SK-N-SH (cell line): Measurements from ENCODE around the gene OR7A10. TPM values are rescaled to one million over a fixed set of nuclear protein-coding genes. Genes with fewer than 3 reads are reported as not detected.

Experiments used
- CTCF ChIA-PET: fragments of 300-600, 350-600 bp; formaldehyde crosslinking; extraction: SDS; loops from one replicate; lab custom pipeline; 2021; lab: Yijun Ruan, JAX
- POLR2A ChIA-PET: fragments of 350-600 bp; sonication (Branson Sonifier 250); formaldehyde crosslinking; extraction: SDS; loops from one replicate; lab custom pipeline; 2020; ENCODE audit warnings: antibody characterized with exemption, inconsistent platforms; lab: Yijun Ruan, JAX
- DNase-seq: peaks from one replicate; pipeline ENCODE4 v3.0.0; 2012
- H2AFZ ChIP-seq: fragments of 200-600 bp; sonication (generic); 2 replicates; pipeline ENCODE4 v1.8.1; 2016; ENCODE audit warnings: antibody characterized with exemption, mild to moderate bottlenecking, low read depth
- H3F3A ChIP-seq: fragments of 200-600 bp; sonication (generic); replicated peaks from 2 replicates; pipeline ENCODE3; 2016; ENCODE audit warnings: antibody characterized with exemption, mild to moderate bottlenecking; ENCODE audit not compliant: insufficient read depth
- H3K27ac ChIP-seq, 2 experiments: fragments of 200-500 bp in 1 of 2; fragments of 200-600 bp in 1 of 2; sonication (Bioruptor generic) in 1 of 2; sonication (generic), shearing (Covaris generic) in 1 of 2; 2 replicates each; pipeline versions ENCODE4 v1.5.1 to v1.6.1; 2014 to 2016; ENCODE audit warnings: low read depth in 2 of 2, inconsistent platforms in 1 of 2, low read length in 1 of 2, mild to moderate bottlenecking in 1 of 2, mixed read lengths in 1 of 2
- H3K27me3 ChIP-seq: fragments of 200-600 bp; sonication (generic), shearing (Covaris generic); 2 replicates; pipeline ENCODE4 v1.6.1; 2016; ENCODE audit warnings: mixed run types; ENCODE audit not compliant: insufficient read depth
- H3K36me3 ChIP-seq, 2 experiments: fragments of 200-500 bp in 1 of 2; fragments of 200-600 bp in 1 of 2; sonication (Bioruptor generic) in 1 of 2; sonication (generic) in 1 of 2; replicated peaks in 1 of 2; 2 replicates each; pipeline versions ENCODE3 to v1.5.1; 2014 to 2016; ENCODE audit warnings: low read length in 1 of 2, mild to moderate bottlenecking in 1 of 2; ENCODE audit not compliant: insufficient read depth in 2 of 2, control insufficient read depth in 1 of 2
- H3K4me1 ChIP-seq, 2 experiments: fragments of 200-500 bp in 1 of 2; fragments of 200-600 bp in 1 of 2; sonication (Bioruptor generic) in 1 of 2; sonication (generic), shearing (Covaris generic) in 1 of 2; 2 replicates each; pipeline versions ENCODE4 v1.5.1 to v1.6.1; 2014 to 2016; ENCODE audit warnings: low read depth in 1 of 2, low read length in 1 of 2, mixed run types in 1 of 2; ENCODE audit not compliant: insufficient read depth in 2 of 2, control insufficient read depth in 1 of 2
- H3K4me2 ChIP-seq: fragments of 200-600 bp; sonication (generic), shearing (Covaris generic); 2 replicates; pipeline ENCODE4 v1.6.1; 2017; ENCODE audit warnings: mixed run types
- H3K4me3 ChIP-seq, 2 experiments: fragments of 200-500 bp in 1 of 2; fragments of 200-600 bp in 1 of 2; sonication (Bioruptor generic) in 1 of 2; sonication (generic), shearing (Covaris generic) in 1 of 2; 2 replicates each; pipeline versions ENCODE4 v1.5.1 to v1.8.1; 2014 to 2016; ENCODE audit warnings: low read depth in 2 of 2, inconsistent platforms in 1 of 2, low read length in 1 of 2, mild to moderate bottlenecking in 1 of 2, mixed read lengths in 1 of 2, moderate library complexity in 1 of 2
- H3K79me2 ChIP-seq: fragments of 200-600 bp; sonication (generic); 2 replicates; pipeline ENCODE4 v1.8.1; 2017; ENCODE audit warnings: mild to moderate bottlenecking; ENCODE audit not compliant: insufficient read depth
- H3K9ac ChIP-seq: fragments of 200-600 bp; sonication (generic); 2 replicates; pipeline ENCODE4 v1.6.1; 2017; ENCODE audit warnings: mixed run types
- H3K9me2 ChIP-seq: fragments of 200-600 bp; sonication (generic); 2 replicates; pipeline ENCODE4 v1.6.1; 2017; ENCODE audit warnings: mixed run types
- H3K9me3 ChIP-seq: fragments of 200-600 bp; sonication (generic); 2 replicates; pipeline ENCODE4 v1.6.1; 2017; ENCODE audit warnings: mixed run types, mild to moderate bottlenecking, moderate library complexity
- H4K20me1 ChIP-seq: fragments of 200-600 bp; sonication (generic); 2 replicates; pipeline ENCODE4 v1.6.1; 2017; ENCODE audit warnings: mild to moderate bottlenecking, mixed run types; ENCODE audit not compliant: insufficient read depth
- CHD2 ChIP-seq: fragments of 150-350 bp; IDR thresholded peaks from 2 replicates; pipeline ENCODE4 v1.6.1; 2018; ENCODE audit warnings: low read length; ENCODE audit not compliant: partially characterized antibody
- CTCF ChIP-seq: fragments of 200-600 bp; sonication (generic); IDR thresholded peaks from 2 replicates; pipeline ENCODE4 v1.6.1; 2017; ENCODE audit warnings: antibody characterized with exemption, mild to moderate bottlenecking, moderate library complexity
- FOSL2 ChIP-seq: IDR thresholded peaks from 2 replicates; pipeline ENCODE4 v1.4.0; 2012; ENCODE audit warnings: low read depth, mild to moderate bottlenecking, moderate library complexity, borderline replicate concordance
- GABPA ChIP-seq: IDR thresholded peaks from 2 replicates; pipeline ENCODE4 v1.4.0; 2012; ENCODE audit warnings: low read depth, mild to moderate bottlenecking
- JUND ChIP-seq: IDR thresholded peaks from 2 replicates; pipeline ENCODE4 v1.4.0; 2012
- MAX ChIP-seq: IDR thresholded peaks from 2 replicates; pipeline ENCODE4 v1.4.0; 2012; ENCODE audit warnings: low read depth
- MEF2A ChIP-seq: IDR thresholded peaks from 2 replicates; pipeline ENCODE4 v1.4.0; 2012; ENCODE audit warnings: low read depth, borderline replicate concordance
- NFIC ChIP-seq: IDR thresholded peaks from 2 replicates; pipeline ENCODE4 v1.4.0; 2012; ENCODE audit warnings: borderline replicate concordance
- NRF1 ChIP-seq: IDR thresholded peaks from 2 replicates; pipeline ENCODE4 v1.6.1; 2012; ENCODE audit warnings: low read depth, mild to moderate bottlenecking, low read length
- POLR2AphosphoS5 ChIP-seq: IDR thresholded peaks from 2 replicates; pipeline ENCODE4 v1.6.1; 2012; ENCODE audit warnings: low read depth, low read length
- RAD21 ChIP-seq: IDR thresholded peaks from 2 replicates; pipeline ENCODE4 v1.6.1; 2012; ENCODE audit warnings: mild to moderate bottlenecking, low read length
- RCOR1 ChIP-seq: fragments of 150-350 bp; IDR thresholded peaks from 2 replicates; pipeline ENCODE4 v1.6.1; 2017; ENCODE audit warnings: antibody characterized with exemption, low read length
- RFX5 ChIP-seq: IDR thresholded peaks from 2 replicates; pipeline ENCODE4 v1.6.1; 2012; ENCODE audit warnings: mild to moderate bottlenecking, improper control_type of control experiment, low read length
- RXRA ChIP-seq: IDR thresholded peaks from 2 replicates; pipeline ENCODE4 v1.4.0; 2012; ENCODE audit warnings: low read depth, mild to moderate bottlenecking, borderline replicate concordance
- SIN3A ChIP-seq: IDR thresholded peaks from 2 replicates; pipeline ENCODE4 v1.6.1; 2012; ENCODE audit warnings: low read depth, mild to moderate bottlenecking, low read length, moderate library complexity, borderline replicate concordance
- SMC3 ChIP-seq: IDR thresholded peaks from 2 replicates; pipeline ENCODE4 v1.6.1; 2012; ENCODE audit warnings: low read depth, low read length, improper control_type of control experiment
- TAF1 ChIP-seq: IDR thresholded peaks from 2 replicates; pipeline ENCODE4 v1.6.1; 2012; ENCODE audit warnings: low read depth, mild to moderate bottlenecking, low read length, moderate library complexity, borderline replicate concordance
- WGBS: methylation state at CpG from one replicate; pipeline ENCODE4 v1.1.6; 2017; ENCODE audit warnings: low lambda C conversion rate; 5-methylcytosine and 5-hydroxymethylcytosine counted together
- polyA plus RNA-seq, 3 experiments: library from polyadenylated mRNA; depleted of rRNA; stranded (reverse); fragments of >200 nt; gene quantifications; 2 replicates each; pipeline ENCODE4 v1.2.3, GENCODE V29; 2012
- TF ChIP-seq, protein P1 (sequence below): fragments of 150-350 bp; IDR thresholded peaks from 2 replicates; pipeline ENCODE4 v1.6.1; 2017; ENCODE audit warnings: antibody characterized with exemption, low read length, low read depth, borderline replicate concordance
- TF ChIP-seq, protein P2 (sequence below): IDR thresholded peaks from 2 replicates; pipeline ENCODE4; 2012
- TF ChIP-seq, protein P3 (sequence below): IDR thresholded peaks from 2 replicates; pipeline ENCODE4 v1.6.1; 2012; ENCODE audit warnings: mild to moderate bottlenecking, low read depth, low read length, moderate library complexity

The OR7A10 gene
- polyA plus RNA-seq, 1 of the 3 experiments (the other 2 are of a cell fraction), result not detected

- H3F3A ChIP-seq, result no peaks in the 10 kb centered on the region
- no peak overlapping the region for H2AFZ ChIP-seq
- H3K9me3 ChIP-seq, result no peaks in the 10 kb centered on the region
- no peak overlapping the region for H3K4me3 ChIP-seq
- no peak for DNase-seq
- peaks cover 12% of the 10 kb centered on the region; the same call in 1 of the 2 replicates for H3K27me3 ChIP-seq
- H4K20me1 ChIP-seq, result no peaks in the 10 kb centered on the region
- ChIA-PET CTCF (interaction anchor here (1.0 to 1.8 kb wide), 2 partner anchors 315 to 316 kb away, joined by 3 to 5 read pairs; no protein-coding TSS in a partner anchor), POLR2A (no interaction called here)
- 1% methylated on average over 3 of the region's 3 CpGs for WGBS
- H3K36me3 ChIP-seq, result no peaks in the 10 kb centered on the region
- H3K9ac ChIP-seq, result no peak overlapping the region
- H3K27ac ChIP-seq, result no peak overlapping the region
- no peak for TF ChIP-seq SIN3A
- TF ChIP-seq, protein P1, sequence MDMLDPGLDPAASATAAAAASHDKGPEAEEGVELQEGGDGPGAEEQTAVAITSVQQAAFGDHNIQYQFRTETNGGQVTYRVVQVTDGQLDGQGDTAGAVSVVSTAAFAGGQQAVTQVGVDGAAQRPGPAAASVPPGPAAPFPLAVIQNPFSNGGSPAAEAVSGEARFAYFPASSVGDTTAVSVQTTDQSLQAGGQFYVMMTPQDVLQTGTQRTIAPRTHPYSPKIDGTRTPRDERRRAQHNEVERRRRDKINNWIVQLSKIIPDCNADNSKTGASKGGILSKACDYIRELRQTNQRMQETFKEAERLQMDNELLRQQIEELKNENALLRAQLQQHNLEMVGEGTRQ, result no peak
- no peak for TF ChIP-seq MAX
- TF ChIP-seq NRF1, result no peak
- TF ChIP-seq TAF1, result no peak
- TF ChIP-seq, protein P2, sequence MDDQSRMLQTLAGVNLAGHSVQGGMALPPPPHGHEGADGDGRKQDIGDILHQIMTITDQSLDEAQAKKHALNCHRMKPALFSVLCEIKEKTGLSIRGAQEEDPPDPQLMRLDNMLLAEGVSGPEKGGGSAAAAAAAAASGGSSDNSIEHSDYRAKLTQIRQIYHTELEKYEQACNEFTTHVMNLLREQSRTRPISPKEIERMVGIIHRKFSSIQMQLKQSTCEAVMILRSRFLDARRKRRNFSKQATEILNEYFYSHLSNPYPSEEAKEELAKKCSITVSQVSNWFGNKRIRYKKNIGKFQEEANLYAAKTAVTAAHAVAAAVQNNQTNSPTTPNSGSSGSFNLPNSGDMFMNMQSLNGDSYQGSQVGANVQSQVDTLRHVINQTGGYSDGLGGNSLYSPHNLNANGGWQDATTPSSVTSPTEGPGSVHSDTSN, result no peak
- TF ChIP-seq JUND, result no peak
- no peak for TF ChIP-seq POLR2AphosphoS5
- TF ChIP-seq, protein P3, sequence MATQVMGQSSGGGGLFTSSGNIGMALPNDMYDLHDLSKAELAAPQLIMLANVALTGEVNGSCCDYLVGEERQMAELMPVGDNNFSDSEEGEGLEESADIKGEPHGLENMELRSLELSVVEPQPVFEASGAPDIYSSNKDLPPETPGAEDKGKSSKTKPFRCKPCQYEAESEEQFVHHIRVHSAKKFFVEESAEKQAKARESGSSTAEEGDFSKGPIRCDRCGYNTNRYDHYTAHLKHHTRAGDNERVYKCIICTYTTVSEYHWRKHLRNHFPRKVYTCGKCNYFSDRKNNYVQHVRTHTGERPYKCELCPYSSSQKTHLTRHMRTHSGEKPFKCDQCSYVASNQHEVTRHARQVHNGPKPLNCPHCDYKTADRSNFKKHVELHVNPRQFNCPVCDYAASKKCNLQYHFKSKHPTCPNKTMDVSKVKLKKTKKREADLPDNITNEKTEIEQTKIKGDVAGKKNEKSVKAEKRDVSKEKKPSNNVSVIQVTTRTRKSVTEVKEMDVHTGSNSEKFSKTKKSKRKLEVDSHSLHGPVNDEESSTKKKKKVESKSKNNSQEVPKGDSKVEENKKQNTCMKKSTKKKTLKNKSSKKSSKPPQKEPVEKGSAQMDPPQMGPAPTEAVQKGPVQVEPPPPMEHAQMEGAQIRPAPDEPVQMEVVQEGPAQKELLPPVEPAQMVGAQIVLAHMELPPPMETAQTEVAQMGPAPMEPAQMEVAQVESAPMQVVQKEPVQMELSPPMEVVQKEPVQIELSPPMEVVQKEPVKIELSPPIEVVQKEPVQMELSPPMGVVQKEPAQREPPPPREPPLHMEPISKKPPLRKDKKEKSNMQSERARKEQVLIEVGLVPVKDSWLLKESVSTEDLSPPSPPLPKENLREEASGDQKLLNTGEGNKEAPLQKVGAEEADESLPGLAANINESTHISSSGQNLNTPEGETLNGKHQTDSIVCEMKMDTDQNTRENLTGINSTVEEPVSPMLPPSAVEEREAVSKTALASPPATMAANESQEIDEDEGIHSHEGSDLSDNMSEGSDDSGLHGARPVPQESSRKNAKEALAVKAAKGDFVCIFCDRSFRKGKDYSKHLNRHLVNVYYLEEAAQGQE, result no peak
- TF ChIP-seq FOSL2, result no peak
- TF ChIP-seq MEF2A, result no peak
- no peak for TF ChIP-seq RAD21
- TF ChIP-seq RCOR1, result no peak
- TF ChIP-seq NFIC, result no peak
- TF ChIP-seq CTCF, result no peak
- TF ChIP-seq CHD2, result no peak
- TF ChIP-seq SMC3, result no peak
- TF ChIP-seq GABPA, result no peak
- TF ChIP-seq RXRA, result no peak
- no peak for TF ChIP-seq RFX5
- H3K79me2 ChIP-seq, result no peaks in the 10 kb centered on the region
- H3K9me2 ChIP-seq, result no peaks in the 10 kb centered on the region
- H3K4me1 ChIP-seq, result no peaks in the 10 kb centered on the region
- no peak overlapping the region for H3K4me2 ChIP-seq
Measured at GRCh38 chr19:14889994-14890642, 41.4 kb upstream of the OR7A10 start.
